ENCODE measurements around the gene HBB.

The HBB gene

DNA sequence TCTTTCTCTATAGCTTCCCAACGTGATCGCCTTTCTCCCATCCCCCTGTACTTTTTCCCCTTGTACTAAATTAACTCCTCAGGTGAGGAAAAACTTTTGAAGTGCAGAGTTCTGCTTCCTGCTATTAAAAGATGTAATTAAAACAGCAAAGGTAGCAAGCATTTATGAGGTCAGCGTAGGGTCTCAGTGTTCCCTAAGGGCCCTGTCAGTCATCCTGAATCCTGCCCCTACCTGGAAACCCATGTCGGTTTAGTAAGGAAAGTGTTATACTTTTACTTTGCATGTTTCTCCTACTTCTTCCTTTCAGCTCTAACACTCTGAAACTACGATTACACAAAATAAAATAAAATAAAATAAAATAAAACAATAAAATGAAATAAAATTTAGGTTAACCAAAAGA, 1.3 kb upstream of the HBB start:
- Histone ChIP-seq H2AK5ac (ENCODE audit: low read depth, low read length) (no peak overlapping the region), H3K4me3 (ENCODE audit: low read length in 2 of 2) (no peak overlapping the region)
- no peak for DNase-seq (ENCODE audit: low spot score)

DNA sequence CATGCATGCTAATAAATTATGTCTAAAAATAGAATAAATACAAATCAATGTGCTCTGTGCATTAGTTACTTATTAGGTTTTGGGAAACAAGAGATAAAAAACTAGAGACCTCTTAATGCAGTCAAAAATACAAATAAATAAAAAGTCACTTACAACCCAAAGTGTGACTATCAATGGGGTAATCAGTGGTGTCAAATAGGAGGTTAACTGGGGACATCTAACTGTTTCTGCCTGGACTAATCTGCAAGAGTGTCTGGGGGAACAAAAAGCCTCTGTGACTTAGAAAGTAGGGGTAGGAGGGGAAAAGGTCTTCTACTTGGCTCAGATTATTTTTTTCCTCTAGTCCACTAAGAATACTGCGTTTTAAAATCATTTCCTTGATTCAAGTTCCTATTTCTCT, 810 bp upstream of the HBB start:
- no peak overlapping the region for H3K14ac ChIP-seq (ENCODE audit: low read length)
- H3K27me3 ChIP-seq (ENCODE audit: control insufficient read depth in 3 of 3, insufficient read depth in 3 of 3, low read depth in 1 of 3, low read length in 3 of 3), result no peaks in the 10 kb centered on the region
- DNase-seq (ENCODE audit: low spot score), result no peak
- H2BK120ac ChIP-seq (ENCODE audit: low read depth, low read length), result no peak overlapping the region
- no peak overlapping the region for H2BK5ac ChIP-seq (ENCODE audit: low read length)
- no peak overlapping the region for H3K9ac ChIP-seq (ENCODE audit: low read depth, low read length, poor library complexity)
- no peak overlapping the region for H3K18ac ChIP-seq (ENCODE audit: low read length)
- no peak overlapping the region for H3K23ac ChIP-seq (ENCODE audit: low read depth, low read length, poor library complexity)
- no peak overlapping the region for H4K91ac ChIP-seq (ENCODE audit: low read depth, low read length, poor library complexity)
- no peak overlapping the region for H3K4me2 ChIP-seq (ENCODE audit: insufficient read depth, low read length, poor library complexity, severe bottlenecking)
- H3K9me3 ChIP-seq (replicated peaks in 1 of 2; ENCODE audit: control insufficient read depth in 2 of 2, insufficient read depth in 1 of 2, low read depth in 1 of 2, low read length in 2 of 2), result no peaks in the 10 kb centered on the region
- H2BK15ac ChIP-seq (ENCODE audit: low read length), result no peak overlapping the region
- no peak overlapping the region for H2AFZ ChIP-seq (ENCODE audit: low read length)
- H2AK5ac ChIP-seq (ENCODE audit: low read depth, low read length), result no peak overlapping the region
- no peaks in the 10 kb centered on the region for H3K79me1 ChIP-seq (ENCODE audit: low read depth, low read length)
- WGBS, 2 donors (ENCODE audit: extremely low coverage in 2 of 2, insufficient read length in 2 of 2, insufficient replicate concordance in 1 of 2), result no CpG with 5 or more reads among the region's 1 CpG
- no peak overlapping the region for H2BK12ac ChIP-seq (ENCODE audit: low read length)
- H4K8ac ChIP-seq (ENCODE audit: low read depth, low read length), result no peak overlapping the region
- H3K4ac ChIP-seq (ENCODE audit: low read length), result no peak overlapping the region
- H3K36me3 ChIP-seq (replicated peaks in 1 of 2; ENCODE audit: control insufficient read depth in 2 of 2, insufficient read depth in 2 of 2, low read length in 2 of 2), result no peaks in the 10 kb centered on the region
- H3K4me3 ChIP-seq (ENCODE audit: low read length in 2 of 2), result no peak overlapping the region
- H3K27ac ChIP-seq (replicated peaks; ENCODE audit: low read length), result no peak overlapping the region
- H3K4me1 ChIP-seq (ENCODE audit: control insufficient read depth in 2 of 2, insufficient read depth in 1 of 2, low read depth in 1 of 2, low read length in 2 of 2), result peaks cover 0 to 3% of the 10 kb centered on the region in 2 donors

More for the DNA sequence above, 1.3 kb upstream of the HBB start:
- WGBS, 2 donors (ENCODE audit: extremely low coverage in 2 of 2, insufficient read length in 2 of 2, insufficient replicate concordance in 1 of 2), result 100% methylated on average over 2 of the region's 5 CpGs; no CpG with 5 or more reads in 1 of the 2 donors
- no peaks in the 10 kb centered on the region for H3K36me3 ChIP-seq (replicated peaks in 1 of 2; ENCODE audit: control insufficient read depth in 2 of 2, insufficient read depth in 2 of 2, low read length in 2 of 2)
- H2BK15ac ChIP-seq (ENCODE audit: low read length), result no peak overlapping the region
- no peak overlapping the region for H4K91ac ChIP-seq (ENCODE audit: low read depth, low read length, poor library complexity)
- H3K18ac ChIP-seq (ENCODE audit: low read length), result no peak overlapping the region
- no peak overlapping the region for H2BK12ac ChIP-seq (ENCODE audit: low read length)
- no peak overlapping the region for H2BK5ac ChIP-seq (ENCODE audit: low read length)
- no peak overlapping the region for H4K8ac ChIP-seq (ENCODE audit: low read depth, low read length)
- H3K14ac ChIP-seq (ENCODE audit: low read length), result no peak overlapping the region
- H3K23ac ChIP-seq (ENCODE audit: low read depth, low read length, poor library complexity), result no peak overlapping the region
- no peak overlapping the region for H3K9ac ChIP-seq (ENCODE audit: low read depth, low read length, poor library complexity)
- no peaks in the 10 kb centered on the region for H3K9me3 ChIP-seq (replicated peaks in 1 of 2; ENCODE audit: control insufficient read depth in 2 of 2, insufficient read depth in 1 of 2, low read depth in 1 of 2, low read length in 2 of 2)
- H2AFZ ChIP-seq (ENCODE audit: low read length), result no peak overlapping the region
- no peak overlapping the region for H3K4ac ChIP-seq (ENCODE audit: low read length)
- H3K27me3 ChIP-seq (ENCODE audit: control insufficient read depth in 3 of 3, insufficient read depth in 3 of 3, low read depth in 1 of 3, low read length in 3 of 3), result no peaks in the 10 kb centered on the region
- no peak overlapping the region for H2BK120ac ChIP-seq (ENCODE audit: low read depth, low read length)
- no peaks in the 10 kb centered on the region for H3K79me1 ChIP-seq (ENCODE audit: low read depth, low read length)
- peaks cover 0 to 3% of the 10 kb centered on the region in 2 donors for H3K4me1 ChIP-seq (ENCODE audit: control insufficient read depth in 2 of 2, insufficient read depth in 1 of 2, low read depth in 1 of 2, low read length in 2 of 2)
- no peak overlapping the region for H3K4me2 ChIP-seq (ENCODE audit: insufficient read depth, low read length, poor library complexity, severe bottlenecking)
- no peak overlapping the region for H3K27ac ChIP-seq (replicated peaks; ENCODE audit: low read length)

DNA sequence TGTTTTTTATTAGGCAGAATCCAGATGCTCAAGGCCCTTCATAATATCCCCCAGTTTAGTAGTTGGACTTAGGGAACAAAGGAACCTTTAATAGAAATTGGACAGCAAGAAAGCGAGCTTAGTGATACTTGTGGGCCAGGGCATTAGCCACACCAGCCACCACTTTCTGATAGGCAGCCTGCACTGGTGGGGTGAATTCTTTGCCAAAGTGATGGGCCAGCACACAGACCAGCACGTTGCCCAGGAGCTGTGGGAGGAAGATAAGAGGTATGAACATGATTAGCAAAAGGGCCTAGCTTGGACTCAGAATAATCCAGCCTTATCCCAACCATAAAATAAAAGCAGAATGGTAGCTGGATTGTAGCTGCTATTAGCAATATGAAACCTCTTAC, 1.4 kb downstream of the HBB start:
- no peak overlapping the region for H2BK12ac ChIP-seq (ENCODE audit: low read length)
- H2BK120ac ChIP-seq (ENCODE audit: low read depth, low read length), result no peak overlapping the region
- no peak overlapping the region for H3K4me3 ChIP-seq (ENCODE audit: low read length in 2 of 2)
- no CpG with 5 or more reads among the region's 2 CpGs for WGBS, 2 donors (ENCODE audit: extremely low coverage in 2 of 2, insufficient read length in 2 of 2, insufficient replicate concordance in 1 of 2)
- no peak overlapping the region for H3K27ac ChIP-seq (replicated peaks; ENCODE audit: low read length)
- no peak overlapping the region for H2AK5ac ChIP-seq (ENCODE audit: low read depth, low read length)
- no peak overlapping the region for H3K23ac ChIP-seq (ENCODE audit: low read depth, low read length, poor library complexity)
- H3K79me1 ChIP-seq (ENCODE audit: low read depth, low read length), result no peaks in the 10 kb centered on the region
- no peaks in the 10 kb centered on the region for H3K36me3 ChIP-seq (replicated peaks in 1 of 2; ENCODE audit: control insufficient read depth in 2 of 2, insufficient read depth in 2 of 2, low read length in 2 of 2)
- H3K27me3 ChIP-seq (ENCODE audit: control insufficient read depth in 3 of 3, insufficient read depth in 3 of 3, low read depth in 1 of 3, low read length in 3 of 3), result no peaks in the 10 kb centered on the region
- H4K8ac ChIP-seq (ENCODE audit: low read depth, low read length), result no peak overlapping the region
- no peak overlapping the region for H3K4ac ChIP-seq (ENCODE audit: low read length)
- no peak overlapping the region for H3K9ac ChIP-seq (ENCODE audit: low read depth, low read length, poor library complexity)
- H3K18ac ChIP-seq (ENCODE audit: low read length), result no peak overlapping the region
- no peak overlapping the region for H2AFZ ChIP-seq (ENCODE audit: low read length)
- no peak overlapping the region for H4K91ac ChIP-seq (ENCODE audit: low read depth, low read length, poor library complexity)
- DNase-seq (ENCODE audit: low spot score), result no peak
- no peak overlapping the region for H2BK5ac ChIP-seq (ENCODE audit: low read length)
- no peak overlapping the region for H3K4me2 ChIP-seq (ENCODE audit: insufficient read depth, low read length, poor library complexity, severe bottlenecking)
- peaks cover 0 to 3% of the 10 kb centered on the region in 2 donors for H3K4me1 ChIP-seq (ENCODE audit: control insufficient read depth in 2 of 2, insufficient read depth in 1 of 2, low read depth in 1 of 2, low read length in 2 of 2)
- H3K14ac ChIP-seq (ENCODE audit: low read length), result no peak overlapping the region
- H2BK15ac ChIP-seq (ENCODE audit: low read length), result no peak overlapping the region
- no peaks in the 10 kb centered on the region for H3K9me3 ChIP-seq (replicated peaks in 1 of 2; ENCODE audit: control insufficient read depth in 2 of 2, insufficient read depth in 1 of 2, low read depth in 1 of 2, low read length in 2 of 2)

DNA sequence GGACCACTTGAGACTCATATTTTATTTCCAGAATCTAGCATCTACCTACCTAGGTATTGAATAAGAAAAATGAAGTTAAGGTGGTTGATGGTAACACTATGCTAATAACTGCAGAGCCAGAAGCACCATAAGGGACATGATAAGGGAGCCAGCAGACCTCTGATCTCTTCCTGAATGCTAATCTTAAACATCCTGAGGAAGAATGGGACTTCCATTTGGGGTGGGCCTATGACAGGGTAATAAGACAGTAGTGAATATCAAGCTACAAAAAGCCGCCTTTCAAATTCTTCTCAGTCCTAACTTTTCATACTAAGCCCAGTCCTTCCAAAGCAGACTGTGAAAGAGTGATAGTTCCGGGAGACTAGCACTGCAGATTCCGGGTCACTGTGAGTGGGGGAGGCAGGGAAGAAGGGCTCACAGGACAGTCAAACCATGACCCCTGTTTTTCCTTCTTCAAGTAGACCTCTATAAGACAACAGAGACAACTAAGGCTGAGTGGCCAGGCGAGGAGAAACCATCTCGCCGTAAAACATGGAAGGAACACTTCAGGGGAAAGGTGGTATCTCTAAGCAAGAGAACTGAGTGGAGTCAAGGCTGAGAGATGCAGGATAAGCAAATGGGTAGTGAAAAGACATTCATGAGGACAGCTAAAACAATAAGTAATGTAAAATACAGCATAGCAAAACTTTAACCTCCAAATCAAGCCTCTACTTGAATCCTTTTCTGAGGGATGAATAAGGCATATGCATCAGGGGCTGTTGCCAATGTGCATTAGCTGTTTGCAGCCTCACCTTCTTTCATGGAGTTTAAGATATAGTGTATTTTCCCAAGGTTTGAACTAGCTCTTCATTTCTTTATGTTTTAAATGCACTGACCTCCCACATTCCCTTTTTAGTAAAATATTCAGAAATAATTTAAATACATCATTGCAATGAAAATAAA, 2.1 kb downstream of the HBB start:
- Histone ChIP-seq H3K4me3 (ENCODE audit: low read length in 2 of 2) (no peak overlapping the region), H4K91ac (ENCODE audit: low read depth, low read length, poor library complexity) (no peak overlapping the region), H2BK5ac (ENCODE audit: low read length) (no peak overlapping the region), H3K27ac (replicated peaks; ENCODE audit: low read length) (no peak overlapping the region), H3K4me2 (ENCODE audit: insufficient read depth, low read length, poor library complexity, severe bottlenecking) (no peak overlapping the region), H3K27me3 (ENCODE audit: control insufficient read depth in 3 of 3, insufficient read depth in 3 of 3, low read depth in 1 of 3, low read length in 3 of 3) (no peaks in the 10 kb centered on the region), H2AFZ (ENCODE audit: low read length) (no peak overlapping the region), H3K9ac (ENCODE audit: low read depth, low read length, poor library complexity) (no peak overlapping the region), H2BK12ac (ENCODE audit: low read length) (no peak overlapping the region), H3K9me3 (replicated peaks in 1 of 2; ENCODE audit: control insufficient read depth in 2 of 2, insufficient read depth in 1 of 2, low read depth in 1 of 2, low read length in 2 of 2) (no peaks in the 10 kb centered on the region), H2BK15ac (ENCODE audit: low read length) (no peak overlapping the region), H2AK5ac (ENCODE audit: low read depth, low read length) (no peak overlapping the region), H3K36me3 (replicated peaks in 1 of 2; ENCODE audit: control insufficient read depth in 2 of 2, insufficient read depth in 2 of 2, low read length in 2 of 2) (no peaks in the 10 kb centered on the region), H4K8ac (ENCODE audit: low read depth, low read length) (no peak overlapping the region), H3K4ac (ENCODE audit: low read length) (no peak overlapping the region), H3K23ac (ENCODE audit: low read depth, low read length, poor library complexity) (no peak overlapping the region), H3K14ac (ENCODE audit: low read length) (no peak overlapping the region), H3K18ac (ENCODE audit: low read length) (no peak overlapping the region), H3K79me1 (ENCODE audit: low read depth, low read length) (no peaks in the 10 kb centered on the region), H3K4me1 (ENCODE audit: control insufficient read depth in 2 of 2, insufficient read depth in 1 of 2, low read depth in 1 of 2, low read length in 2 of 2) (peaks cover 0 to 3% of the 10 kb centered on the region in 2 donors), H2BK120ac (ENCODE audit: low read depth, low read length) (no peak overlapping the region)
- no CpG with 5 or more reads among the region's 6 CpGs for WGBS, 2 donors (ENCODE audit: extremely low coverage in 2 of 2, insufficient read length in 2 of 2, insufficient replicate concordance in 1 of 2)
- DNase-seq (ENCODE audit: low spot score), result no peak

Measured in neuronal stem cell (in vitro differentiated cells).